Measurements from ENCODE around the gene BICC1. TPM values are rescaled to one million over a fixed set of nuclear protein-coding genes. Genes with fewer than 3 reads are reported as not detected.

Gene BICC1
- polyA plus RNA-seq, 3 donors = 0.02 to 0.24 (median 0.14) TPM

GRCh38 chr10:58516119-58516518 is 3.4 kb downstream of the BICC1 start:
- Mint-ChIP-seq H3K27me3 (ENCODE audit: low read depth in 3 of 3) (peaks cover 6 to 21% (median 20%) of the 10 kb centered on the region in 3 donors), H3K27ac (no peak overlapping the region), H3K4me3 (no peak overlapping the region), H3K9me3 (peaks cover 0 to 6% (median 0%) of the 10 kb centered on the region in 7 donors), H3K4me1 (peaks cover 23% of the 10 kb centered on the region), H3K36me3 (peaks cover 0 to 3% of the 10 kb centered on the region in 2 donors)
- Histone ChIP-seq H3K4me3 (replicated peaks in 1 of 3; ENCODE audit: low read depth in 2 of 3, low read length in 3 of 3) (no peak overlapping the region), H3K4me2 (replicated peaks; ENCODE audit: extremely low read depth, low read length, poor library complexity, severe bottlenecking) (no peak overlapping the region), H3K36me3 (replicated peaks in 1 of 2; ENCODE audit: control insufficient read depth in 1 of 2, insufficient read depth in 2 of 2, low read length in 2 of 2) (no peaks in the 10 kb centered on the region), H3K79me2 (ENCODE audit: insufficient read depth, low read length) (no peaks in the 10 kb centered on the region), H3K27me3 (ENCODE audit: control insufficient read depth in 2 of 2, insufficient read depth in 2 of 2, low read length in 2 of 2) (peaks cover 8 to 40% of the 10 kb centered on the region in 2 donors), H3K27ac (ENCODE audit: low read depth in 1 of 2, low read length in 2 of 2) (no peak overlapping the region), H4K20me1 (ENCODE audit: insufficient read depth, low read length) (no peaks in the 10 kb centered on the region), H3K4me1 (ENCODE audit: control insufficient read depth in 1 of 2, insufficient read depth in 2 of 2, low read length in 2 of 2) (peaks cover 12 to 19% of the 10 kb centered on the region in 2 donors), H3K9me3 (replicated peaks in 1 of 2; ENCODE audit: control insufficient read depth in 1 of 2, insufficient read depth in 1 of 2, low read length in 2 of 2) (no peaks in the 10 kb centered on the region), H3K9ac (ENCODE audit: insufficient read depth, low read length, poor library complexity, severe bottlenecking) (no peak overlapping the region), H2AFZ (ENCODE audit: insufficient read depth, low read depth, low read length, poor library complexity, severe bottlenecking) (no peak overlapping the region)
- no peak for TF ChIP-seq CTCF (IDR thresholded peaks at IDR 0.05)
- WGBS (ENCODE audit: insufficient coverage) = no CpG with 5 or more reads among the region's 1 CpG
- DNase-seq = no peak
- intact Hi-C loops (cut with micrococcal nuclease) = no loop called here

GRCh38 chr10:58516671-58517070 is 4.0 kb downstream of the BICC1 start:
- no peak for DNase-seq
- intact Hi-C loops (cut with micrococcal nuclease) = no loop called here
- no peaks in the 10 kb centered on the region for H3K36me3 ChIP-seq (replicated peaks in 1 of 2; ENCODE audit: control insufficient read depth in 1 of 2, insufficient read depth in 2 of 2, low read length in 2 of 2)
- peaks cover 6 to 21% (median 20%) of the 10 kb centered on the region in 3 donors for H3K27me3 Mint-ChIP-seq (ENCODE audit: low read depth in 3 of 3)
- H3K4me1 ChIP-seq (ENCODE audit: control insufficient read depth in 1 of 2, insufficient read depth in 2 of 2, low read length in 2 of 2) = peaks cover 12 to 18% of the 10 kb centered on the region in 2 donors
- no peak overlapping the region for H3K4me2 ChIP-seq (replicated peaks; ENCODE audit: extremely low read depth, low read length, poor library complexity, severe bottlenecking)
- H3K4me1 Mint-ChIP-seq = peaks cover 21% of the 10 kb centered on the region
- no peaks in the 10 kb centered on the region for H3K9me3 ChIP-seq (replicated peaks in 1 of 2; ENCODE audit: control insufficient read depth in 1 of 2, insufficient read depth in 1 of 2, low read length in 2 of 2)
- H3K4me3 Mint-ChIP-seq = no peak overlapping the region
- peaks cover 0 to 5% (median 0%) of the 10 kb centered on the region in 7 donors for H3K9me3 Mint-ChIP-seq
- no peak overlapping the region for H3K9ac ChIP-seq (ENCODE audit: insufficient read depth, low read length, poor library complexity, severe bottlenecking)
- peaks cover 0 to 3% of the 10 kb centered on the region in 2 donors for H3K36me3 Mint-ChIP-seq
- H3K27ac Mint-ChIP-seq = no peak overlapping the region
- H3K4me3 ChIP-seq (replicated peaks in 1 of 3; ENCODE audit: low read depth in 2 of 3, low read length in 3 of 3) = no peak overlapping the region
- no peaks in the 10 kb centered on the region for H4K20me1 ChIP-seq (ENCODE audit: insufficient read depth, low read length)
- TF ChIP-seq CTCF (IDR thresholded peaks at IDR 0.05) = no peak
- no peaks in the 10 kb centered on the region for H3K79me2 ChIP-seq (ENCODE audit: insufficient read depth, low read length)
- no peak overlapping the region for H3K27ac ChIP-seq (ENCODE audit: low read depth in 1 of 2, low read length in 2 of 2)
- peaks cover 3 to 35% of the 10 kb centered on the region in 2 donors for H3K27me3 ChIP-seq (ENCODE audit: control insufficient read depth in 2 of 2, insufficient read depth in 2 of 2, low read length in 2 of 2)
- no peak overlapping the region for H2AFZ ChIP-seq (ENCODE audit: insufficient read depth, low read depth, low read length, poor library complexity, severe bottlenecking)
